H1 (cell line): ENCODE measurements around the gene L3MBTL4.

Experiments
- EZH2 ChIP-seq: fragments of 200-600 bp; sonication (generic); IDR thresholded peaks from 2 replicates; pipeline ENCODE4 v1.7.1; 2012; ENCODE audit warnings: low read depth, mild to moderate bottlenecking, moderate library complexity, low read length, inconsistent platforms; ENCODE audit not compliant: severe bottlenecking
- POLR2AphosphoS5 ChIP-seq: IDR thresholded peaks from 2 replicates; pipeline ENCODE4 v1.6.1; 2011; ENCODE audit warnings: low read depth, low read length
- SIN3A ChIP-seq, 2 experiments: IDR thresholded peaks in 1 of 2; conservative IDR thresholded peaks in 1 of 2; 2 replicates each; pipeline ENCODE4 v1.6.1; 2011 to 2012; ENCODE audit warnings: low read length in 2 of 2, improper control_type of control experiment in 1 of 2, low read depth in 1 of 2, mild to moderate bottlenecking in 1 of 2
- SIX5 ChIP-seq: IDR thresholded peaks from 2 replicates; pipeline ENCODE4 v1.6.1; 2011; ENCODE audit warnings: mild to moderate bottlenecking, low read depth, low read length
- SUZ12 ChIP-seq: fragments of 200-600 bp; sonication (generic); IDR thresholded peaks from 2 replicates; pipeline ENCODE4 v1.6.1; 2012; ENCODE audit warnings: mild to moderate bottlenecking, inconsistent platforms, low read length, moderate library complexity, mixed read lengths
- ZNF274 ChIP-seq: IDR thresholded peaks from 2 replicates; pipeline ENCODE4 v1.7.0; 2012; ENCODE audit warnings: low read length, borderline replicate concordance; ENCODE audit errors: extremely low read depth
- TF ChIP-seq, protein P1 (sequence below), 3 experiments: IDR thresholded peaks; 1 replicate in 2 of 3; 2 replicates in 1 of 3; pipeline versions ENCODE4 v1.5.1 to v1.6.1; 2011; ENCODE audit warnings: low read length in 3 of 3, mild to moderate bottlenecking in 3 of 3, inconsistent platforms in 2 of 3, low read depth in 1 of 3, moderate library complexity in 1 of 3; ENCODE audit not compliant: insufficient read depth in 1 of 3; ENCODE audit errors: control extremely low read depth in 1 of 3

DNA sequence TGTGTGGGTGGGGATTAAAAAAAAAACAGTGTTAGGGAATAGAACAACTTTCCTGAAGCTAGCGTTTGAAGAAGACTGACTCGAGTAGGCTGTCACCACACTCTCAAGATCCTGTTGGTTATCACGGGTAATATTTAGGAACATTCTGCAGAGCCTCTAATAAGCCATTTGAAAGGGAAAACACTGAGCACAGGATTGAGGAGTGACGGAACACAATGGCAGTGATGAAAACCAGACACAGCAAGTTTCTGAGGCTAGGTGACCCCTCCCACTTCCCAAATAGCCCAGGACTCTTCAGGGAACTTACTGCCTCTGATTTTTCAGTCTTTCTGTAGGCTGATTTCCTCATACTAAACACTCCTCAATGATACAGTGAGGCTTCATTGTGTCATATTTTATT is 431.2 kb downstream of the L3MBTL4 start:
- no peak for TF ChIP-seq ZNF274
- TF ChIP-seq, protein P1, sequence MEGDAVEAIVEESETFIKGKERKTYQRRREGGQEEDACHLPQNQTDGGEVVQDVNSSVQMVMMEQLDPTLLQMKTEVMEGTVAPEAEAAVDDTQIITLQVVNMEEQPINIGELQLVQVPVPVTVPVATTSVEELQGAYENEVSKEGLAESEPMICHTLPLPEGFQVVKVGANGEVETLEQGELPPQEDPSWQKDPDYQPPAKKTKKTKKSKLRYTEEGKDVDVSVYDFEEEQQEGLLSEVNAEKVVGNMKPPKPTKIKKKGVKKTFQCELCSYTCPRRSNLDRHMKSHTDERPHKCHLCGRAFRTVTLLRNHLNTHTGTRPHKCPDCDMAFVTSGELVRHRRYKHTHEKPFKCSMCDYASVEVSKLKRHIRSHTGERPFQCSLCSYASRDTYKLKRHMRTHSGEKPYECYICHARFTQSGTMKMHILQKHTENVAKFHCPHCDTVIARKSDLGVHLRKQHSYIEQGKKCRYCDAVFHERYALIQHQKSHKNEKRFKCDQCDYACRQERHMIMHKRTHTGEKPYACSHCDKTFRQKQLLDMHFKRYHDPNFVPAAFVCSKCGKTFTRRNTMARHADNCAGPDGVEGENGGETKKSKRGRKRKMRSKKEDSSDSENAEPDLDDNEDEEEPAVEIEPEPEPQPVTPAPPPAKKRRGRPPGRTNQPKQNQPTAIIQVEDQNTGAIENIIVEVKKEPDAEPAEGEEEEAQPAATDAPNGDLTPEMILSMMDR (IDR thresholded peaks at IDR 0.05; ENCODE audit: control extremely low read depth in 1 of 3, insufficient read depth in 1 of 3, low read depth in 1 of 3, low read length in 3 of 3) = no peak
- TF ChIP-seq EZH2 = no peak
- no peak for TF ChIP-seq SIN3A (conservative IDR thresholded peaks at IDR 0.05 in 1 of 2, IDR thresholded peaks at IDR 0.05 in 1 of 2; ENCODE audit: low read depth in 1 of 2, low read length in 2 of 2)
- no peak for TF ChIP-seq SIX5
- TF ChIP-seq POLR2AphosphoS5 = no peak
- TF ChIP-seq SUZ12 = no peak
